Measurements from ENCODE around the gene DACH1. TPM values are rescaled to one million over a fixed set of nuclear protein-coding genes. Genes with fewer than 3 reads are reported as not detected.
A peak's percentile ranks its signal among the peaks of the same experiment; 100 is the strongest.

DACH1 gene
- total and polyA plus RNA-seq, 4 donors = 1.4 to 42.3 (median 3.7) TPM

DNA sequence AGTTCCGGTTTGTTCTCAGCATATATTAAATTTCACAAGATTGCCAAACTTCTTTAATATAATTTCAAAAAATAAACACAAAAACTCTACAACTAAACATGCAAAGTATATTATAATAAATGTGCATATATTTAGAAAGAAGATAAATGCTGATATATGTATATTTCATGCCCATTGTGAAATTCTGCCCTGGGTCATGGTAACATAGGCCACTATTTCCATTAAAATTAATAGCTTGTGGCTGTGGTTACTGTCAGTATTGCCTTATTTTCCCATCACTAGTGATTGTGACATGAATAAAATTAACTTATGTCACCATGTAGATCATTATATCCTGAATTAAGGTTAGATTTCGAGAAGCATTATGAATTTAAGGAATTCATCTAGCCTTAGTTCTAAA, 410.9 kb downstream of the DACH1 start:
- H3K9ac ChIP-seq (ENCODE audit: insufficient read depth in 1 of 2, low read length in 2 of 2) = no peak overlapping the region

DNA sequence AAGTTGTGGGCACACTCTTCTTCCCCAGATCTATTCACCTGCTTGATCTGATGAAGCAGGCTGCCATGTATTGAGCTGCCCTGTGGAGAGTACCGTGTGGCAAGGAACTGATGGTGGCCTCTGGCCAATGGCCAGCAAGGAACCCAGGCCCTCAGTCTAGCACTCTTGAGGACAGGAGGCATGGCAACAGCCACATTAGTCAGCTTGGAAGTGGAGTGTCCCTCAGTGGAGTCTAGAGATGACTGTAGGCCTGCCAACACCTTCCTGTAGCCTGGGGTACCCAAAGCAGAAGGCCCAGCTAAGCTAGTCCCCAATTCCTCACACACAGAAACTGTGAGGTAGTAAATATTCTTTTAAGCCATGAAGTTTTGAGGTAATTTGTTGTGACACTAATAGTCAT, 412.5 kb downstream of the DACH1 start:
- Histone ChIP-seq H3K27me3 (ENCODE audit: control insufficient read depth in 3 of 3, insufficient read depth in 3 of 3, low read length in 2 of 3) (no peaks in the 10 kb centered on the region), H3K4me1 (ENCODE audit: control insufficient read depth in 5 of 5, insufficient read depth in 5 of 5, low read length in 5 of 5) (peaks cover 0 to 66% (median 0%) of the 10 kb centered on the region in 5 donors), H3K36me3 (ENCODE audit: control insufficient read depth in 4 of 4, insufficient read depth in 4 of 4, low read length in 4 of 4) (no peaks in the 10 kb centered on the region), H3K27ac (ENCODE audit: low read depth in 1 of 2, low read length in 1 of 2) (no peak overlapping the region), H3K9me3 (ENCODE audit: control insufficient read depth in 4 of 4, insufficient read depth in 3 of 4, low read length in 3 of 4) (no peaks in the 10 kb centered on the region), H3K9ac (ENCODE audit: insufficient read depth in 1 of 2, low read length in 2 of 2) (no peak overlapping the region), H3K4me3 (no peak overlapping the region)
- ATAC-seq (ENCODE audit: insufficient read depth, low FRiP score) (no peak), DNase-seq (no peak)
- 88 to 89% methylated on average over 1 of the region's 1 CpG for WGBS, 2 donors
- TF ChIP-seq, protein P1, sequence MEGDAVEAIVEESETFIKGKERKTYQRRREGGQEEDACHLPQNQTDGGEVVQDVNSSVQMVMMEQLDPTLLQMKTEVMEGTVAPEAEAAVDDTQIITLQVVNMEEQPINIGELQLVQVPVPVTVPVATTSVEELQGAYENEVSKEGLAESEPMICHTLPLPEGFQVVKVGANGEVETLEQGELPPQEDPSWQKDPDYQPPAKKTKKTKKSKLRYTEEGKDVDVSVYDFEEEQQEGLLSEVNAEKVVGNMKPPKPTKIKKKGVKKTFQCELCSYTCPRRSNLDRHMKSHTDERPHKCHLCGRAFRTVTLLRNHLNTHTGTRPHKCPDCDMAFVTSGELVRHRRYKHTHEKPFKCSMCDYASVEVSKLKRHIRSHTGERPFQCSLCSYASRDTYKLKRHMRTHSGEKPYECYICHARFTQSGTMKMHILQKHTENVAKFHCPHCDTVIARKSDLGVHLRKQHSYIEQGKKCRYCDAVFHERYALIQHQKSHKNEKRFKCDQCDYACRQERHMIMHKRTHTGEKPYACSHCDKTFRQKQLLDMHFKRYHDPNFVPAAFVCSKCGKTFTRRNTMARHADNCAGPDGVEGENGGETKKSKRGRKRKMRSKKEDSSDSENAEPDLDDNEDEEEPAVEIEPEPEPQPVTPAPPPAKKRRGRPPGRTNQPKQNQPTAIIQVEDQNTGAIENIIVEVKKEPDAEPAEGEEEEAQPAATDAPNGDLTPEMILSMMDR (IDR thresholded peaks at IDR 0.05; ENCODE audit: control extremely low read depth, extremely low read depth) = no peak

More for the DNA sequence above, 410.9 kb downstream of the DACH1 start:
- H3K4me3 ChIP-seq = no peak overlapping the region
- WGBS, 2 donors = 70 to 84% methylated on average over 2 of the region's 2 CpGs
- H3K9me3 ChIP-seq (ENCODE audit: control insufficient read depth in 4 of 4, insufficient read depth in 3 of 4, low read length in 3 of 4) = no peaks in the 10 kb centered on the region
- DNase-seq = no peak
- TF ChIP-seq, protein P1 (IDR thresholded peaks at IDR 0.05; ENCODE audit: control extremely low read depth, extremely low read depth) = no peak
- ATAC-seq (ENCODE audit: insufficient read depth, low FRiP score) = no peak
- H3K36me3 ChIP-seq (ENCODE audit: control insufficient read depth in 4 of 4, insufficient read depth in 4 of 4, low read length in 4 of 4) = no peaks in the 10 kb centered on the region
- H3K27ac ChIP-seq (ENCODE audit: low read depth in 1 of 2, low read length in 1 of 2) = no peak overlapping the region
- H3K27me3 ChIP-seq (ENCODE audit: control insufficient read depth in 3 of 3, insufficient read depth in 3 of 3, low read length in 2 of 3) = no peaks in the 10 kb centered on the region
- H3K4me1 ChIP-seq (ENCODE audit: control insufficient read depth in 5 of 5, insufficient read depth in 5 of 5, low read length in 5 of 5) = peaks cover 0 to 78% (median 0%) of the 10 kb centered on the region in 5 donors

DNA sequence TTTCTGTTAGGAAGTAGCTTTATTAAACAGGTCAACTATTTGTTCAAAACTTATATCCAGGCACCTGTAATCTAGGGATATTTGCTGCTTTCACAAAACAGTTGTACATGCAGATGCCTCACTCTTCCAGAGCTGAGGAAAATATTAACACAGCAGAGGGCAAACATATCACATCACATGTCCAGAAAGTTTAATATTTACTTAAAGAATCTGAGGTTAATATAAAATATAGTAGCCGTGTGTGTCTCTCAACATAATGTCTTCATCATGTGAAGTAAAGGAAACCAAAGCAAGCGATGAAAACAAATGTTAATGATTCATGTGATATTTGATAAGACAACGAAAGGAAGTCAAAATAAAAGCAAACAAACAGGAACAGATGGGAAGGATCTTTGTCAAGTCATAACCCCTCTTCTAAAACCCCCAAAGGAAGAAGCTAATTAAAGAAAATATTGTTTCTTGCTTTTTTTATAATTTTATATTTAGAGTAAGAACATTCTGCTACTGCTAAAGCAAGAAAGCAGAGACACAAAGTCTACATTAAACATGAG, 418.8 kb downstream of the DACH1 start:
- H3K27ac ChIP-seq (ENCODE audit: low read depth in 1 of 2, low read length in 1 of 2) = no peak overlapping the region
- ATAC-seq (ENCODE audit: insufficient read depth, low FRiP score) (no peak), DNase-seq (peak in 2 of 3 donors; percentile 96 to 98)
- H3K9ac ChIP-seq (ENCODE audit: insufficient read depth in 1 of 2, low read length in 2 of 2) = no peak overlapping the region
- peaks cover 0 to 5% (median 0%) of the 10 kb centered on the region in 4 donors for H3K36me3 ChIP-seq (ENCODE audit: control insufficient read depth in 4 of 4, insufficient read depth in 4 of 4, low read length in 4 of 4)
- no peaks in the 10 kb centered on the region for H3K9me3 ChIP-seq (ENCODE audit: control insufficient read depth in 4 of 4, insufficient read depth in 3 of 4, low read length in 3 of 4)
- no peaks in the 10 kb centered on the region for H3K27me3 ChIP-seq (ENCODE audit: control insufficient read depth in 3 of 3, insufficient read depth in 3 of 3, low read length in 2 of 3)
- no peak overlapping the region for H3K4me3 ChIP-seq
- TF ChIP-seq, protein P1 (IDR thresholded peaks at IDR 0.05; ENCODE audit: control extremely low read depth, extremely low read depth) = no peak
- peaks cover 0 to 23% (median 0%) of the 10 kb centered on the region in 5 donors for H3K4me1 ChIP-seq (ENCODE audit: control insufficient read depth in 5 of 5, insufficient read depth in 5 of 5, low read length in 5 of 5)
- 47 to 69% methylated on average over 3 of the region's 3 CpGs for WGBS, 2 donors

DNA sequence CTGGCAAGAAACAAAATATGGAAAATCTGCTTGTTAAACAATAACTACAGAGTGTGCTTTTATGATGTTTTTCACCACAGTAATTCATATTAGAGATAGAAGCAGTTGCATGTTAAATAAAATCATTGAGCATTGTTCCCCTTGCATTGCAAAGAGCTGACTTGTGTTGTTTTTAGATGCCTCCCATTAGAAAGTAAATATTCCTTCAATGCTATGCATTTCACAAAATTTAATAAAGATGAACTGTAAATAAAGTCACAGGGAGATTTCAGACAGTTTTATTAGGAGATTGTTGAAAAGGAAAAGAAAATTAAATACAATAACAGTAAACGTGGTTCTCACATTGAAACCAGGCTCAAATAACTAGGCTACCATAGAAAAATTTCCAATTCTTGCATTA, 429.3 kb downstream of the DACH1 start:
- Histone ChIP-seq H3K4me3 (no peak overlapping the region), H3K27me3 (ENCODE audit: control insufficient read depth in 3 of 3, insufficient read depth in 3 of 3, low read length in 2 of 3) (no peaks in the 10 kb centered on the region), H3K9me3 (ENCODE audit: control insufficient read depth in 4 of 4, insufficient read depth in 3 of 4, low read length in 3 of 4) (no peaks in the 10 kb centered on the region), H3K27ac (ENCODE audit: low read depth in 1 of 2, low read length in 1 of 2) (no peak overlapping the region), H3K36me3 (ENCODE audit: control insufficient read depth in 4 of 4, insufficient read depth in 4 of 4, low read length in 4 of 4) (peaks cover 0 to 7% (median 3%) of the 10 kb centered on the region in 4 donors), H3K9ac (ENCODE audit: insufficient read depth in 1 of 2, low read length in 2 of 2) (no peak overlapping the region), H3K4me1 (ENCODE audit: control insufficient read depth in 5 of 5, insufficient read depth in 5 of 5, low read length in 5 of 5) (peaks cover 0 to 10% (median 0%) of the 10 kb centered on the region in 5 donors)
- TF ChIP-seq, protein P1 (IDR thresholded peaks at IDR 0.05; ENCODE audit: control extremely low read depth, extremely low read depth) = no peak
- 69 to 86% methylated on average over 1 of the region's 1 CpG for WGBS, 2 donors
- ATAC-seq (ENCODE audit: insufficient read depth, low FRiP score) (no peak), DNase-seq (peak in 2 of 3 donors; percentile 63)
